ENCODE measurements around the gene LARGE1. TPM values are rescaled to one million over a fixed set of nuclear protein-coding genes. Genes with fewer than 3 reads are reported as not detected.

Gene LARGE1
- total and polyA plus RNA-seq, 7 donors: 14.9 to 91.6 (median 46.1) TPM

DNA sequence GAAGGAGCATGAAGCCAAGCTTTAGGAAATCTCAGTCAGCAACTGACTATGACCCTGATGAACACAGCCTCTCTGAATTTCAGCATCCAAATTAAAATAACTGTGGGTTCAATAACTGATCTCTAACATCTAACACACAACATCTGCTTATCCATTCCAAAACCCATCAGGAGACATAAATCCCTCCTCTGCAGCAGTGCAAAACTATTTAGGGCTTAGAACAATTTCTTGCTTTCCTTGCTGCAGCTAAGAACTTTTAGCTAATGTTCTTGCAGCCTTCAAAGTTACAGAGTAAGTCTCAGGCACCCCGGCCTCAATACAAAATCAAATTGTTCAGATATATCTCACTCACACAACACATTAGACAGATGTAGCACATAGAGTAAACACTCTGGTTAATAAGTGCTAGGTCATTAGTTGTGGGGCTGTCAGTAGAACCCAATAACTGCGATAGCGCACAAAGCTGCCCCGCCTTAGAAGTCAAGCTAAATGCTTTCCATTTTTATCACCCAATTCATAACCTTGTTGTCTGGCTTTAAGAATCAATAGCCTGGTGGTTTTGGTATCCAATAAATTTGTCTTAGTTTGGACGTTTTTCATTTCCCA, 139.6 kb downstream of the LARGE1 start:
- Histone ChIP-seq H3K36me3 (ENCODE audit: insufficient read depth in 1 of 2, low read depth in 1 of 2) (no peaks in the 10 kb centered on the region), H3K9me3 (no peaks in the 10 kb centered on the region), H3K27ac (no peak overlapping the region), H3K27me3 (ENCODE audit: insufficient read depth in 3 of 3, low read length in 2 of 3) (no peaks in the 10 kb centered on the region), H3K4me3 (no peak overlapping the region), H3K4me1 (peaks cover 12% of the 10 kb centered on the region)
- WGBS, 3 donors: 78 to 86% (median 83%) methylated on average over 5 of the region's 5 CpGs
- DNase-seq (no peak), ATAC-seq (no peak)
- intact Hi-C loops (cut with DNase I): no loop called here
- TF ChIP-seq, protein P1, sequence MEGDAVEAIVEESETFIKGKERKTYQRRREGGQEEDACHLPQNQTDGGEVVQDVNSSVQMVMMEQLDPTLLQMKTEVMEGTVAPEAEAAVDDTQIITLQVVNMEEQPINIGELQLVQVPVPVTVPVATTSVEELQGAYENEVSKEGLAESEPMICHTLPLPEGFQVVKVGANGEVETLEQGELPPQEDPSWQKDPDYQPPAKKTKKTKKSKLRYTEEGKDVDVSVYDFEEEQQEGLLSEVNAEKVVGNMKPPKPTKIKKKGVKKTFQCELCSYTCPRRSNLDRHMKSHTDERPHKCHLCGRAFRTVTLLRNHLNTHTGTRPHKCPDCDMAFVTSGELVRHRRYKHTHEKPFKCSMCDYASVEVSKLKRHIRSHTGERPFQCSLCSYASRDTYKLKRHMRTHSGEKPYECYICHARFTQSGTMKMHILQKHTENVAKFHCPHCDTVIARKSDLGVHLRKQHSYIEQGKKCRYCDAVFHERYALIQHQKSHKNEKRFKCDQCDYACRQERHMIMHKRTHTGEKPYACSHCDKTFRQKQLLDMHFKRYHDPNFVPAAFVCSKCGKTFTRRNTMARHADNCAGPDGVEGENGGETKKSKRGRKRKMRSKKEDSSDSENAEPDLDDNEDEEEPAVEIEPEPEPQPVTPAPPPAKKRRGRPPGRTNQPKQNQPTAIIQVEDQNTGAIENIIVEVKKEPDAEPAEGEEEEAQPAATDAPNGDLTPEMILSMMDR (IDR thresholded peaks at IDR 0.05): no peak

DNA sequence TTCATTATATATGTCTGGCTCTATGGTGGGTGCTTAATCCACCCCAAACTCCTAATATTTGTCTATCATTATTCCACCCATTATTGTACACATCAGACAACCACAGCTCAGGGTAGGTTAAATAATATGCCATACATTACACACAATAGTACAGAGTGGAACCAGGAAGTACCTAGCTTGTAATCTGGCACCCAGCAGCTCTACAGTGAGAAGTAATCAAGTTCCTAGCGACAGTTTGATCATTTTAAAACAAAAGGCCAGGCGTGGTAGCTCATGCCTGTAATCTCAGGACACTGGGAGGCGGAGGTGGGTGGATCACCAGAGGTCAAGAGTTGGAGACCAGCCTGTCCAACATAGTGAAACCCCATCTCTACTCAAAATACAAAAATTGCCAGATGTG, 141.0 kb downstream of the LARGE1 start:
- intact Hi-C loops (cut with DNase I): no loop called here
- no peak overlapping the region for H3K27ac ChIP-seq
- H3K36me3 ChIP-seq (ENCODE audit: insufficient read depth in 1 of 2, low read depth in 1 of 2): no peaks in the 10 kb centered on the region
- no peaks in the 10 kb centered on the region for H3K9me3 ChIP-seq
- 93 to 96% (median 94%) methylated on average over 3 of the region's 3 CpGs for WGBS, 3 donors
- H3K27me3 ChIP-seq (ENCODE audit: insufficient read depth in 3 of 3, low read length in 2 of 3): no peaks in the 10 kb centered on the region
- ATAC-seq: no peak
- TF ChIP-seq, protein P1 (IDR thresholded peaks at IDR 0.05): no peak
- no peak overlapping the region for H3K4me3 ChIP-seq
- H3K4me1 ChIP-seq: peaks cover 8% of the 10 kb centered on the region
- no peak for DNase-seq

DNA sequence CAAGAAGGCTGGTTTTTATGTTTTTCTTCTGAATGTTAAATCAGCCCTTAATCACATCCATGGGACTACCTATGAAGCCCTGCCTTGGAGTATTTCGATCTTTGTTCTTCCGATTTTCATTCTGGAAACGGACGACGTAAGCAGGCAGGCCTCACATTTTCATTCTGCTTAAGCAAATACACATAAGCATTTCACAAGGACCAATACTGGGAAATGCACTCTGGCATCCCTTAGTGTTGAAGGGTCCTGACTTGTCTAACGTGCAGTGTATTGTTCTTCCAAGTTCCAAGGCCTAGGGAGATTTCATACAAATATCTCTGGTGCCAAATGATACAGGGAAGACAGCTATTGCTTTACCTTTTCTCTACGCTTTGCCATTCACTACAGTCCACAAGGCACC, 143.8 kb downstream of the LARGE1 start:
- H3K36me3 ChIP-seq (ENCODE audit: insufficient read depth in 1 of 2, low read depth in 1 of 2): no peaks in the 10 kb centered on the region
- no peak for DNase-seq
- H3K4me1 ChIP-seq: peaks cover 8% of the 10 kb centered on the region
- TF ChIP-seq, protein P1 (IDR thresholded peaks at IDR 0.05): no peak
- 73 to 90% (median 77%) methylated on average over 7 of the region's 7 CpGs for WGBS, 3 donors
- intact Hi-C loops (cut with DNase I): no loop called here
- no peak overlapping the region for H3K4me3 ChIP-seq
- H3K27ac ChIP-seq: no peak overlapping the region
- no peaks in the 10 kb centered on the region for H3K9me3 ChIP-seq
- no peaks in the 10 kb centered on the region for H3K27me3 ChIP-seq (ENCODE audit: insufficient read depth in 3 of 3, low read length in 2 of 3)
- no peak for ATAC-seq

DNA sequence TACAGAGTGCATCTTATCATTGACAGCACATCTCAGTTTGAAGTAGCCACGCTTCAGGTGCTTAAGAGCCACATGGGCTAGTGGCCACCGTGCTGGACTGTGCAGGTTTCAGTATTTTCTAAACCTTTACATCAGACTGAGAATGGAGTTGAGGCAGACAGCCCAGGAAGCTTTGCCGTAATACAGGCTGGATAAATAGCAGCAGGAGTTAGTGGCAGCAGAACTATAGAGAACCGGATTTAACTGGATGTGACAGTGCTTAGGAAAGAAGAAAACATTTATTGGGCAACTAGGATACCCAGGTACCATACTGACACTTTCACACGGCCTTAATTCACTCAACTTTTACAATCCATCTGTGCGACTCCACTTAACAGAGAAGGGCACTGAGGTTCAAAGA, 145.5 kb downstream of the LARGE1 start:
- no peak for ATAC-seq
- intact Hi-C loops (cut with DNase I): no loop called here
- Histone ChIP-seq H3K36me3 (ENCODE audit: insufficient read depth in 1 of 2, low read depth in 1 of 2) (no peaks in the 10 kb centered on the region), H3K27me3 (ENCODE audit: insufficient read depth in 3 of 3, low read length in 2 of 3) (no peaks in the 10 kb centered on the region), H3K4me3 (no peak overlapping the region), H3K4me1 (peaks cover 8% of the 10 kb centered on the region), H3K9me3 (no peaks in the 10 kb centered on the region), H3K27ac (no peak overlapping the region)
- TF ChIP-seq, protein P1 (IDR thresholded peaks at IDR 0.05): no peak
- 85 to 97% (median 88%) methylated on average over 6 of the region's 6 CpGs for WGBS, 3 donors
- no peak for DNase-seq

DNA sequence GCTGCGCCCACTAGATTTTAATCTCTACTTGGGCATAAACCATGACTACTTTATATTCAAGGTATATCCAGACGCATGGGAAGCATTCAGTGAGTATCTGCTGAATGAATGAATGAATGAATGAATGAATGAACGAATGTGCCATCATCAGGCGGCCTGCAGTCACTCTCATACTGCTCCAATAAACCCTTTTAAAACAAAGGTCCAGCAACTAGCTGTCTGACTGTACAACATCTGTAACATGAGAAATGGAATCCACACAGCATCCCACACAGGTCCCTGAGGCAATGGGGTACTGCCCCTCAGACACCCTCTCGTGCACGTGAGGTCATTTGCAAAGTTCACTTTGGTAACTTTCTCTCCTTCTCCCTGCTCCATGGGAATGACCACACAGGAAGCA, 147.5 kb downstream of the LARGE1 start:
- no peaks in the 10 kb centered on the region for H3K9me3 ChIP-seq
- DNase-seq (no peak), ATAC-seq (no peak)
- WGBS, 3 donors: 84 to 91% (median 87%) methylated on average over 6 of the region's 6 CpGs
- no peaks in the 10 kb centered on the region for H3K27me3 ChIP-seq (ENCODE audit: insufficient read depth in 3 of 3, low read length in 2 of 3)
- no peaks in the 10 kb centered on the region for H3K36me3 ChIP-seq (ENCODE audit: insufficient read depth in 1 of 2, low read depth in 1 of 2)
- H3K27ac ChIP-seq: no peak overlapping the region
- H3K4me1 ChIP-seq: peaks cover 2% of the 10 kb centered on the region
- intact Hi-C loops (cut with DNase I): no loop called here
- H3K4me3 ChIP-seq: no peak overlapping the region
- TF ChIP-seq, protein P1 (IDR thresholded peaks at IDR 0.05): no peak
